ENCODE data around the gene ZNF609. TPM values are rescaled to one million over a fixed set of nuclear protein-coding genes. Genes with fewer than 3 reads are reported as not detected.

ZNF609 gene
- total RNA-seq, 6 experiments from 2014 or later, result 19.7 to 22.1 (median 20.4) TPM

GRCh38 chr15:64452988-64453688 lies 7.2 kb upstream of the ZNF609 start:
- H3K4me1 Mint-ChIP-seq (ENCODE audit: low read depth), result peaks cover 12% of the 10 kb centered on the region
- TF ChIP-seq CTCF (IDR thresholded peaks at IDR 0.05), result no peak
- no peak overlapping the region for H3K27ac Mint-ChIP-seq
- no peaks in the 10 kb centered on the region for H3K27me3 Mint-ChIP-seq (ENCODE audit: insufficient read depth)
- DNase-seq, result no peak
- H3K4me3 Mint-ChIP-seq, result no peak overlapping the region
- H3K9me3 Mint-ChIP-seq, result no peaks in the 10 kb centered on the region
- peaks cover 10% of the 10 kb centered on the region; the same call in 1 of the 2 replicates for H3K36me3 Mint-ChIP-seq (ENCODE audit: low read depth)

GRCh38 chr15:64453689-64454037 lies 6.7 kb upstream of the ZNF609 start:
- Mint-ChIP-seq H3K9me3 (no peaks in the 10 kb centered on the region), H3K27ac (no peak overlapping the region), H3K4me3 (no peak overlapping the region), H3K36me3 (ENCODE audit: low read depth) (peaks cover 10% of the 10 kb centered on the region; the same call in 1 of the 2 replicates), H3K27me3 (ENCODE audit: insufficient read depth) (no peaks in the 10 kb centered on the region), H3K4me1 (ENCODE audit: low read depth) (peaks cover 12% of the 10 kb centered on the region)
- no peak for DNase-seq
- TF ChIP-seq CTCF (IDR thresholded peaks at IDR 0.05), result no peak

GRCh38 chr15:64454282-64454681 lies 6.1 kb upstream of the ZNF609 start:
- H3K9me3 Mint-ChIP-seq, result no peaks in the 10 kb centered on the region
- no peaks in the 10 kb centered on the region for H3K27me3 Mint-ChIP-seq (ENCODE audit: insufficient read depth)
- H3K4me1 Mint-ChIP-seq (ENCODE audit: low read depth), result peaks cover 15% of the 10 kb centered on the region
- DNase-seq, result no peak
- H3K36me3 Mint-ChIP-seq (ENCODE audit: low read depth), result peaks cover 10% of the 10 kb centered on the region
- H3K4me3 Mint-ChIP-seq, result no peak overlapping the region
- no peak overlapping the region for H3K27ac Mint-ChIP-seq
- TF ChIP-seq CTCF (IDR thresholded peaks at IDR 0.05), result no peak

GRCh38 chr15:64455961-64456371 lies 4.4 kb upstream of the ZNF609 start:
- H3K4me1 Mint-ChIP-seq (ENCODE audit: low read depth), result peaks cover 25% of the 10 kb centered on the region
- TF ChIP-seq CTCF (IDR thresholded peaks at IDR 0.05), result no peak
- H3K36me3 Mint-ChIP-seq (ENCODE audit: low read depth), result peaks cover 10% of the 10 kb centered on the region
- H3K4me3 Mint-ChIP-seq, result no peak overlapping the region
- DNase-seq, result no peak
- H3K27me3 Mint-ChIP-seq (ENCODE audit: insufficient read depth), result no peaks in the 10 kb centered on the region
- no peak overlapping the region for H3K27ac Mint-ChIP-seq
- no peaks in the 10 kb centered on the region for H3K9me3 Mint-ChIP-seq

- DNase-seq, result no peak
- peaks cover 30% of the 10 kb centered on the region for H3K4me1 Mint-ChIP-seq (ENCODE audit: low read depth)
These were observed 3.7 kb upstream of the ZNF609 start for GRCh38 chr15:64456634-64457108.

More at GRCh38 chr15:64456634-64457108, 3.7 kb upstream of the ZNF609 start:
- Mint-ChIP-seq H3K36me3 (ENCODE audit: low read depth) (peaks cover 10% of the 10 kb centered on the region), H3K27me3 (ENCODE audit: insufficient read depth) (no peaks in the 10 kb centered on the region; the same call in none of the 2 replicates), H3K27ac (no peak overlapping the region), H3K9me3 (no peaks in the 10 kb centered on the region), H3K4me3 (no peak overlapping the region)
- TF ChIP-seq CTCF (IDR thresholded peaks at IDR 0.05), result no peak

Measured in HFFc6 (cell line).